Osteocyte (in vitro differentiated cells): ENCODE data around the gene RANBP10. TPM values are rescaled to one million over a fixed set of nuclear protein-coding genes. Genes with fewer than 3 reads are reported as not detected.

Experiments used
- DNase-seq: peaks from one replicate; pipeline ENCODE4 v3.0.0; 2021; ENCODE audit warnings: mixed read lengths; ENCODE audit not compliant: unreplicated experiment; ENCODE audit errors: extremely low spot score
- H3K27ac Mint-ChIP-seq: one replicate; pipeline ENCODE4 v1.8.0; 2021; ENCODE audit warnings: mild to moderate bottlenecking, mixed read lengths; ENCODE audit not compliant: unreplicated experiment
- H3K27me3 Mint-ChIP-seq: one replicate; pipeline ENCODE4 v1.8.0; 2021; ENCODE audit warnings: mixed read lengths; ENCODE audit not compliant: unreplicated experiment
- H3K36me3 Mint-ChIP-seq: one replicate; pipeline ENCODE4 v1.8.0; 2021; ENCODE audit warnings: mixed read lengths; ENCODE audit not compliant: unreplicated experiment
- H3K4me1 Mint-ChIP-seq: one replicate; pipeline ENCODE4 v1.8.0; 2021; ENCODE audit warnings: mixed read lengths; ENCODE audit not compliant: unreplicated experiment
- H3K4me3 Mint-ChIP-seq: one replicate; pipeline ENCODE4 v1.8.0; 2021; ENCODE audit warnings: mild to moderate bottlenecking, moderate library complexity, mixed read lengths; ENCODE audit not compliant: unreplicated experiment
- H3K9me3 Mint-ChIP-seq: one replicate; pipeline ENCODE4 v1.8.0; 2021; ENCODE audit warnings: mixed read lengths; ENCODE audit not compliant: unreplicated experiment
- CTCF ChIP-seq: fragments of 200-600 bp; sonication (generic); IDR thresholded peaks from 2 replicates; pipeline ENCODE4 v1.5.0; 2021; ENCODE audit warnings: antibody characterized with exemption, mild to moderate bottlenecking, moderate library complexity
- total RNA-seq: library from RNA; stranded (reverse); gene quantifications from 2 replicates; pipeline ENCODE4 v1.2.1, GENCODE V29; 2021

RANBP10 gene
- total RNA-seq, 1 donor from 2014 or later: 18.9 TPM

GRCh38 chr16:67685388-67686112 lies 120.8 kb downstream of the RANBP10 start:
- TF ChIP-seq CTCF: no peak
- H3K4me3 Mint-ChIP-seq: no peak overlapping the region
- H3K27ac Mint-ChIP-seq: no peak overlapping the region
- H3K36me3 Mint-ChIP-seq: peaks cover 16% of the 10 kb centered on the region
- H3K27me3 Mint-ChIP-seq: no peaks in the 10 kb centered on the region
- no peak for DNase-seq
- H3K9me3 Mint-ChIP-seq: no peaks in the 10 kb centered on the region
- H3K4me1 Mint-ChIP-seq: peaks cover 1% of the 10 kb centered on the region

- TF ChIP-seq CTCF: no peak
- no peaks in the 10 kb centered on the region for H3K27me3 Mint-ChIP-seq
- no peak overlapping the region for H3K27ac Mint-ChIP-seq
- no peak overlapping the region for H3K4me3 Mint-ChIP-seq
- H3K9me3 Mint-ChIP-seq: no peaks in the 10 kb centered on the region
- H3K4me1 Mint-ChIP-seq: peaks cover 1% of the 10 kb centered on the region
- DNase-seq: no peak
- peaks cover 15% of the 10 kb centered on the region for H3K36me3 Mint-ChIP-seq
These were observed 122.6 kb downstream of the RANBP10 start for GRCh38 chr16:67683767-67684166.

GRCh38 chr16:67679935-67680897 lies 126.1 kb downstream of the RANBP10 start:
- no peaks in the 10 kb centered on the region for H3K9me3 Mint-ChIP-seq
- no peak overlapping the region for H3K27ac Mint-ChIP-seq
- no peak overlapping the region for H3K4me3 Mint-ChIP-seq
- H3K4me1 Mint-ChIP-seq: no peaks in the 10 kb centered on the region
- no peaks in the 10 kb centered on the region for H3K27me3 Mint-ChIP-seq
- no peak for TF ChIP-seq CTCF
- H3K36me3 Mint-ChIP-seq: peaks cover 9% of the 10 kb centered on the region
- DNase-seq: no peak

GRCh38 chr16:67678354-67679023 lies 127.9 kb downstream of the RANBP10 start:
- no peak overlapping the region for H3K27ac Mint-ChIP-seq
- no peaks in the 10 kb centered on the region for H3K27me3 Mint-ChIP-seq
- H3K4me3 Mint-ChIP-seq: no peak overlapping the region
- no peak for TF ChIP-seq CTCF
- H3K36me3 Mint-ChIP-seq: peaks cover 9% of the 10 kb centered on the region
- H3K9me3 Mint-ChIP-seq: no peaks in the 10 kb centered on the region
- peaks cover 11% of the 10 kb centered on the region for H3K4me1 Mint-ChIP-seq
- DNase-seq: no peak
